NCI-H345 treated with DMSO at 0.1 percent for 48 hours (cell line): ENCODE results near the gene RPS16.
"Not testable (repeated sequence)": the region's sequence is repeated elsewhere in the genome, so short reads cannot be mapped to it uniquely, and the experiment has no call there.

Source experiments
- DNase-seq: peaks from one replicate; lab custom pipeline; 2025; ENCODE audit not compliant: unreplicated experiment; lab: John Stamatoyannopoulos, UW

The RPS16 gene

DNA sequence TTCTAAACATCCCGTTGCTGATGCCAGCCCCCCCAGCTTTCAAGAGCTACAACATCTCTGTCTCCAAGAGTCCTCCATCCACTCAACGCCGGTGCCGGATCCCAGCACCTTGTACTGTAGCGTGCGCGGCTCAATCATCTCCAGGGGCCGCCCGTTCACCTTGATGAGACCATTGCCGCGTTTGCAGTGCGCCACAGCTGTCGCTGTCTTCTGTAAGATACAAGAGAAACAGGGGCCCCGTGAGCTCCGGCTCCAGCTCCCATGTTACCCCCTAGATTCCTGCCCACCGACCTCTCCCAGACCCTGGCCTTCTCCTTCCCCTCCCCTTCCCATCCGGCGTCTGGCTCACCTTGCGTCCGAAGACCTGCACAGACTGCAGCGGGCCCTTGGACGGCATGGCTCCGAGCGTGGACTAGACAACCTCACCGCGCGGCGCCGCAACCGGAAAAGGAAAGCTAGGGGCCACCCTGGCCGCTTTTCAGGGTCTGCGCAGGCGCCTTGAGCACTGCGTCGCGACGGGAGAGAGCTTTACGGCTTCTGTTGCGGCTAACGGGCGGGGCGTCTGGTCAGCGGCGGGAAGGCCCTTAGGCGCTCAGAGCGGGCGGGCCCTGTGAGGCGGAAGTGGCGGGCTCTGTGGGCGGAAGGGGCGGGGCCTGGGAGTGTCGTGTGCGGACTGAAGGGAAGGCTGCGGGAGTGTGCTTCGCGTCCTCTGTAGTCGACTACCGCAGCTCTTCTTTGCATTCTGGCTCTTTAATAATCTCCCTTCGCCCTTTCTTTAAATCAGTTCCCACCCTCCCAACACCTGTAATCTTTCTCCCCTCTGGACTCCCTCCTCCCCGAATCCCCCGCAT lies at the start of gene RPS16:
RPS16 (minus strand) TSS at position 451 of the 851 bp plus-strand sequence; CDS start at position 397, 54 bp downstream.
- peak; percentile 100 for DNase-seq

DNA sequence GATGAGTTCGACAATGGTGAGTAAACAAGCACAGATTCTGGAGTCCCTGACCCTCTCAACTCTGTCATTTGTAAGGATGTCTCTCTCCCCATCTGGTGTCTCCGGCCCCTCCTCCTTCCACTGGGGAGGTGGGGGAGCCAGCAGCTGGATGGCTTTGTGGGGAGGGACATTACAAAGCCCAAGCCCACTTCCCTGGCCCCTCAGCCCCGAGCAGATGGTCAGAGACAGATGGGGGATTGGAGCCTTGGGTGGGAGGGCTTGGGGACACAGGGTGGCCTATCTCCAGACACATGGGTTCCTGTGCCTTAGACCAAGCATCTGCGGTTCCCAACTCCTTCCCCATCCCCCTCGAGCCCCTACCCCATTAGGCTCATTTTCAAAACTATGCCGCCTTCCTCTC lies 47.4 kb upstream of the RPS16 start:
- DNase-seq = no peak

DNA sequence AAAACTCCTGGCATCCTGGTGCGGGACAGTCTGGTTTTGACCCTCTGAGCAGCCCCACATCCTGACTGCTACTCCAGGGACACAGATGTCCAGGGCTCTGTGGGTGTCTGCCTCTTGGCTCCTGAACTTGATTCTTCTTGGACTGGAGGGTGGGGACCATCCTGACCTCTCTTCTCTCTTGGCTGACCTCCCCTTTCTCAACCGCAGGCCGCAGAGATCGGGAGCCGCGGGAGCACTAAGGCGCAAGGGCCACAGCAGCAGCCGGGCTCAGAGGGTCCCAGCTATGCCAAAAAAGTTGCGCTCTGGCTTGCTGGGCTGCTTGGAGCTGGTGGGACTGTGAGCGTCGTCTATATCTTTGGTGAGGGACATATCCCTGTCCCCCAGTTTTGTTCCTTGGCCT lies 45.9 kb upstream of the RPS16 start:
- no peak for DNase-seq

DNA sequence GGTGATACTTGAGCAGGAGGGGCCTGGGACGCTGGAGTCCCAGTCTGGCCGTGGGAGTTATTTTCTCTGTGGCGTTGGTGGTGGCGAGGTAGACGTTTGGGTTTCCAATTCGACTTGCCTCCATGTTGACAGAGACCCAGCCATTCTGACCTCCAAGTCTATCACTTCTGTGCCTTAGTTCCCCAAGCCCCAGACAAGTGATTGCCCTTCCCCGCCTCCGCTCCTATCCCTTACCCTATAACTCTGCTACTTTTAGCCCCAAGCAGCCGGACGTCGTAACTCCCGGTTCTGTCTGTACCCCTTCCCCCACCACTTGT lies 45.4 kb upstream of the RPS16 start:
- DNase-seq = no peak

DNA sequence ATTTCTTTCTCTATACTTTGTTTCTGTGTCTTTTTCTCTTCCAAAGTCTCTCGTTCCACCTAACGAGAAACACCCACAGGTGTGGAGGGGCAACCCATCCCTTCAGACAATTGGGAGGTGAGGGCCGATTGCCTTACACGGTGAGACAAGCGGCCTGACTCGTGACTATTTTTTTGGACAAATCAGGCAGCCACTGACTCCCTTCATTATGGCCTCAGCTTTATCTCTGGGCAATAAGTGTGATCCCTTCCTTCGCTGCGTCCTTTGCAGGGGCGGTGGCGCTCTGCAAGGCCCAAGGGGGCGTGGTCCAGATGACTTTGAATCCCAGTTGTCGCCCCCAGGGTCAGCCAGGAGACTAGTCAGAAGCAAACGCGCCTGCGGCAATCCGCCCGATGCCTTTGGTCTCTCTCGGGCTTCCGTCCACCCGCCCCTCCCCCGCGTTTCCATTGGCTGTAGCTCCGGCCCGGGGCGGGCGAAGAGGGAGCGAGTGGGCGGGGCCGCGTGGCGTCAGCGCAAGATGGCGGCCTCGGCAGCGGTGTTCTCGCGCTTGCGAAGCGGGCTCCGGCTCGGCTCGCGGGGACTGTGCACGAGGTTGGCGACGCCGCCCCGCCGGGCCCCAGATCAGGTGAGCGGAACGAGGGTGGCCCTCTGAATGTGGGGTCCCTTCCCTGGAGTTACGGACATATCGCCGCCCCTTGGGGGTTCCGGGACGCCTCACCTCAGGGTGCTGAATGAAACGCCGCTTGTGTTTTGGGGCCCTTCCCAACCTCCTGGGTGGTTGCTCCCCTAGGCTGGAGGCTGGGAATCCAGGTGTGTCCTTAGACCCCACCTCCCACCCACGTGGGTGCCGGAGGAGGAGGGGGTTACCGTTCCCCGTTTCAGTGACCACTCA lies 44.8 kb upstream of the RPS16 start, which contains the start of gene TIMM50:
TIMM50 (plus strand) TSS at position 502 of the 892 bp plus-strand sequence; CDS start at position 518, 16 bp downstream.
- peak; percentile 99 for DNase-seq

DNA sequence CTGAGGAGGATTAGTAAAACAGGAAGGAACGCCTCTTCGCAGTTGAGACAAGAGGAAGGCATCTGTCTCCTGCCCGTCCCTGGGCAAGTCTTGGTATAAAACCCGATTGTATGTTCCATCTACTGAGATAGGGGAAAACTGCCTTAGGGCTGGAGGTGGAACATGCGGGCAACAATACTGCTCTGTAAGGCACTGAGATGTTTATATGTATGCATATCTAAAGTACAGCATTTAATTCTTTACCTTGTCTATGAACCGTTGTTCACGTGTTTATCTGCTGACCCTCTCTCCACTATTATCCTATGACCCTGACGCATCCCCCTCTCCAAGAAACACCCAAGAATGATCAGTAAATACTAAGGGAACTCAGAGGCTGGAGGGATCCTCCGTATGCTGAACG lies 44.2 kb upstream of the RPS16 start:
- no peak for DNase-seq

DNA sequence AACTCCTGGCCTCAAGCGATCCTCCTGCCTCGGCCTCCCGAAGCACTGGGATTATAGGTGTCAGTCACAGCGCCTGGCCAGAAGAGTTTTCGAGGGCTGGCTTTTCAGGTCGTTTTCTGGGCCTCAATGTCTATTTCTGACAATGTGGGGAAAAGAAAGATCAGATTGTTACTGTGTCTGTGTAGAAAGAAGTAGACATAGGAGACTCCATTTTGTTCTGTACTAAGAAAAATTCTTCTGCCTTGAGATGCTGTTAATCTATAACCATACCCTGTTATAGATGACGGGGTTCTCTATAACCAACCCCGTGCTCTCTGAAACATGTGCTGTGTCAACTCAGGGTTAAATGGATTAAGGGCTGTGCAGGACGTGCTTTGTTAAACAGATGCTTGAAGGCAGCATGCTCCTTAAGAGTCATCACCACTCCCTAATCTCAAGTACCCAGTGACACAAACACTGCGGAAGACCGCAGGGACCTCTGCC lies 43.6 kb upstream of the RPS16 start:
- not testable (repeated sequence) for DNase-seq

DNA sequence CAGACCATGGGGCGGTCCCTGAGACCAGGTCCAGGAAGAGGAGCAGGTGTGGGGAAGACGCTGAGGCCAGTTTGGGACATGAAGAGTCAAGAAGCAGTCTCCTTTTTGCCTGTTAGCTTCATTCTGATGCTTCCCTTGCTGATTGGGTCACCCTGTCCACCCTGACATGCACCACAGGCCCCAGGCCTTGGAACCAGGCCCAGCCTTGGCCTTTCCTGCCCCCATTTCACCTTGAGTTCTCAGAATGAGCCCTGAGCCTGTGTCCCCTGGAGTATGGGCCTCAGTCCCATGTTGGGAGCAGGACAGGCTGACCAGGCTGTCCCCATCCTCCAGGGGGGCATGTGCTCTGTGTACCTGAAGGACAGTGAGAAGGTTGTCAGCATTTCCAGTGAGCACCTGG lies 40.0 kb upstream of the RPS16 start:
- no peak for DNase-seq

DNA sequence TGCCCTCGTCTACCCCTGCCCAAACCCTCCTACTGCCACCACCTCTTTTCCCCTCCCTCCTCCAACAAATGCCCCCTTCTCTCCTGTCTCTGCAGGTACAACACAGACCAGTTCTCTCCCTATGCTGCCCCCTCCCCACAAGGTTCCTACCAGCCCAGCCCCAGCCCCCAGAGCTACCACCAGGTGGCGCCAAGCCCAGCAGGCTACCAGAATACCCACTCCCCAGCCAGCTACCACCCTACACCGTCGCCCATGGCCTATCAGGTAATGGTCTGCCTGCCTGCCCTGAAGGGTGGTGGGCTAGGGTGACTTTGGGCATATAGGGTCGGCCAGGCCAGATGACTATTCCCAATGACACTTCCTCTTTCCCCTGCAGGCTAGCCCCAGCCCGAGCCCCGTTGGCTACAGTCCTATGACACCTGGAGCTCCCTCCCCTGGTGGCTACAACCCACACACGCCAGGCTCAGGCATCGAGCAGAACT lies 38.4 kb upstream of the RPS16 start:
- peak; percentile 58 for DNase-seq

DNA sequence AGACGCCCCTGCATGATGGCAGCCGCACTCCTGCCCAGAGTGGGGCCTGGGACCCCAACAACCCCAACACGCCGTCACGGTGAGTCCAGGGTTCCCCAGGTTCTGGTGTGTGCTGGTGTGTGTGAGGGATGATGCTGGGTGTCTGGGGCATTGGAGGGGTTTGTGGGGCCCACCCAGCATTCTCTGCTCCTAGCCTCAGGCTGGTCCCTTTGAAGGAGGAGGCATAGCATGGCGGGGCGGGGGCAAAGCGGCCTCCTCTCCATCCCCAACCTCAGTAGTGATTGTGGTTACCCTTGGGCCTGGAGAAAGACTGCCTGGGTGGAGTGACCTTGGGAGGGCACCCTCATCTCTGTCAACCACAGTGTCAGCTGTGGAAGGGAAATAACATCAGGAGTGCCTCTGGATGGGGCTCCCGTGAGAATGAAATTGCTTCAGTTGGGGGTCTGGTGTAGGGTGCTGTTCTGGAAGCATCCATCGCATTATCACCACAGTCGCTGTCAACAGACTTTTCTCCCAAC lies 37.8 kb upstream of the RPS16 start:
- no peak for DNase-seq

DNA sequence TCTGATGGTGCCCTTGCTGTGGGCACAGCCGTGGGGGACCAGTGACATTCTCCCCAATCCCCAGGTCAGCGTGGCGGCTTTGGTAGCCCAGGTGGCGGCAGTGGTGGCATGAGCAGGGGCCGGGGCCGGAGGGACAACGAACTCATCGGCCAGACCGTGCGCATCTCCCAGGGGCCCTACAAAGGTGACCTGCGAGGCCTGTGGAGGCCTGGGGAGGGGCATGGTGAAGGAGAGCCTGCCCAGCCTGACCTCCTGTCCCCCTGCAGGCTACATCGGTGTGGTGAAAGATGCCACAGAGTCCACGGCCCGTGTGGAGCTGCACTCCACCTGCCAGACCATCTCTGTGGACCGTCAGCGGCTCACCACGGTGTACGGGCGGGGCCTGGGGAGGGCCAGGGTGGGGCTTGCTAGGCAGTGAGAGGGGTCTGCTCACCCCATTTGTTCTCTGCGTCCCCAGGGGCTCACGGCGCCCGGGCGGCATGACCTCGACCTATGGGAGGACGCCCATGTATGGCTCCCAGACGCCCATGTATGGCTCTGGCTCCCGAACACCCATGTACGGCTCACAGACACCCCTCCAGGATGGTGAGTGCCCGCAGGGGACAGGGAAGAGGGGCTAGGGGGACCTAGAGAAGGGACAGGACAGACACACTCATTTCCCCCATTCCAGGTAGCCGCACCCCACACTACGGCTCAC lies 37.1 kb upstream of the RPS16 start:
- no peak for DNase-seq

DNA sequence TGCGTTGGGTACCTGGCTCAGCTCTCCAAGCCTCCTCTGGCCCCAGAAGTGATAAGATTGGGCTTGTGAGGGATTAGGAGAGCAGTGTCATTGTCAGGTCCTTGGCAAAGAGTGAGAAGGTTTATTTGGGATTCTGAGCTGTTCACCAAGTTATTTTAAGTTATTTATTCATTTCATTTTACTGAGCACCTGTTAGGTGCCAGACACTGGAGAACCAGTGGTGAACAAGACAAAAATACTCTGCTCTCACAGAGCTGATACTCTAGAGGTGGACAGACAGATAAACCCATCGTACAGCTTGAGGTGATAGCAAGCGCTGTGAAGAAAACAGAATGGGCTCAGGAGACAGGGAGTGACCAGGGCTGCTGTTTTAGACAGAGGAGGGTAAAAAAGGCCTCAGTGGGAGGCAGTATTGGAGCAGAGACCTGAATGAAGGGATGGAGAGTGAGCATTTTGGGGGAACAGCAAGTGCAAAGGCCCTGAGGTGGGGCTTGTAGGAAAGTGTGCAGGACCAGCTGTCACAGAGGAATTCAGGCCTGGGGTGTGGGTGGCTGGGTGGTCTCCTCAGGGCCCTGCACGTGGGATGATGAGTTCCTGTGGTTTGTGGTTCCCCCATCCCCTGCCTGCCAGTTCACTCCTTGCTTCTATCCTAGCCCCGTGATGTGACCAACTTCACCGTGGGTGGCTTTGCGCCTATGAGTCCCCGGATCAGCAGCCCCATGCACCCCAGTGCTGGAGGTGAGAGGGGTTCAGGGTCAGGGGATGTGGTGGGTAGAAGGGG lies 36.2 kb upstream of the RPS16 start:
- no peak for DNase-seq

DNA sequence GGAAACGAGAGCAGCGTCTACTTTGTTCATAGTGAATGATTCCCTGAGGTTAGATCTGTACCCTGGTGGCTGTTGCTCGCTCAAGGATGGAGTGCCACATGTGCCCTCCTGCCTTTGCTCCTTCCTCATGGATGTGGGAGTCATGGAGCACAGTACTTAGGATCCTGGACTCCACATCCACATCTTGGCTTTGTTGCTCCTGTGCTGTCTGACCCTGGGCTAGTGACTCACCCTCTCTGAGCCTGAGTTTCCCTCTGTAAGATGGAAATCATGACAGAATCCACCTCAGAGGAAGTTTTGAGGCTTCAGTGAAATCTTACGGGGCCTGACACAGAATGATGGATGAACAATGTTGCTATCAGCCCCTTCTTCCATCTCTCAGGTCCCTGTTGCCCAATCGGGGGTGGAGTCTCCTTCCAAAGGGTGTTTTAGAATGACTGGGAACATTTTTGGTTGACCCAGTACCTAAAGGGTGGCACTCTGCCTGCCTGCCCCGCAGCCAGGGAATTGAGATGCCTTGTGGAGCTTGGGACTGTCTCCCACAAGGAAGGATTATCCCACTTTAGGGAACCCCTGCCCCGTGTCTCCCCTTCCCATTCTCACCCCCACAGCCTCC lies 35.1 kb upstream of the RPS16 start:
- no peak for DNase-seq

DNA sequence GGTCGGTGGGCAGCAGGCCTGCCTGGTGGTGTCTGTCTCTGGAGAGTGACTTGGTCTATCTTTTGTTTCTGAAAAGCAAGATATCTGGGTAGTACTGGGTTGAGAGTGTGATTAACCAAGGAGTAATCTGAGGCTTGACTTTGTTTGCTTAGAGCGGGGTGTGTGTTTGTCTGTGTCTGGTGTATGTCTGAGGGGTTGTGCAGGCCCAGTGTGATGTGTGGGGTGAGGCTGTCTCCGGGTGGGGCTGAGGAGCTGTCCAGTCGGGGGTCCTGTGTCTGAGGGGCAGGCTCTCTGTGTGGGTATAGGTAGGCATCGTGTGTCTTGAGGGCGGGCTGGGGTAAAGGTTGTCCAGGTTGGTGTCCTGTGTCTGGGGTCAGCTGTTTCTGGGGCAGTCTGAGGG lies 33.8 kb upstream of the RPS16 start:
- DNase-seq = no peak

DNA sequence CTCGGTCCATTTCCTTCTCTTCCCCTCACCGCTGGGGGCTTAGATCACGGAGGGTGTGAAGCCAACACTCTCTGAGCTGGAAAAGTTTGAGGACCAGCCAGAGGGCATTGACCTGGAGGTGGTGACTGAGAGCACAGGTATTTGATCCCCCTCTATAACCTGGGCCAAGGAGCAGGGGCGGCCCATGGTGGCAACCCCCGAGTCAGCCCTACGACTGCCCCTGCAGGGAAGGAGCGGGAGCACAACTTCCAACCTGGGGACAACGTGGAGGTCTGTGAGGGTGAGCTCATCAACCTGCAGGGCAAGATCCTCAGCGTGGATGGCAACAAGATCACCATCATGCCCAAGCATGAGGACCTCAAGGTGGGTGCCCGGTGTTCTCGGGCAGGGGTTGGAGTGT lies 33.3 kb upstream of the RPS16 start:
- no peak for DNase-seq

DNA sequence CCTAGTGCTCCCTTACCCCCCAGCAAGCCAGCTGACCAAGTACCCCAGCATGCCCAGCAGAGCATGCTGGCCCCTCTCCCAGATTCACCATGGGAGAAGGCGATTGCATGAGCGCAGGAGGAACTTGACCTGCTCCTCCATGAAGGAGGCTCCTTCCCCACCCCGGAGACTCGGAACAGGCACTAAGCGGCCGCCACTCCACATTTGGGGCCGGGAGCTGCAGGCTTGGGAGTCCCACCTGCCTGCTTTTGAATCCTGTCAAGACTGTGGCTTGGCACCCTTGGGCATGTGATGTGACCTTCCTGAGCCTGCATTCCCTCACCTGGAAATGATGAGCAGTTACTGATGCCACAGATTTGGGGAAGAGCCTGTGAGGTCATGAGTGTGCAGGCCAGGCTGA lies 32.2 kb upstream of the RPS16 start:
- no peak for DNase-seq

DNA sequence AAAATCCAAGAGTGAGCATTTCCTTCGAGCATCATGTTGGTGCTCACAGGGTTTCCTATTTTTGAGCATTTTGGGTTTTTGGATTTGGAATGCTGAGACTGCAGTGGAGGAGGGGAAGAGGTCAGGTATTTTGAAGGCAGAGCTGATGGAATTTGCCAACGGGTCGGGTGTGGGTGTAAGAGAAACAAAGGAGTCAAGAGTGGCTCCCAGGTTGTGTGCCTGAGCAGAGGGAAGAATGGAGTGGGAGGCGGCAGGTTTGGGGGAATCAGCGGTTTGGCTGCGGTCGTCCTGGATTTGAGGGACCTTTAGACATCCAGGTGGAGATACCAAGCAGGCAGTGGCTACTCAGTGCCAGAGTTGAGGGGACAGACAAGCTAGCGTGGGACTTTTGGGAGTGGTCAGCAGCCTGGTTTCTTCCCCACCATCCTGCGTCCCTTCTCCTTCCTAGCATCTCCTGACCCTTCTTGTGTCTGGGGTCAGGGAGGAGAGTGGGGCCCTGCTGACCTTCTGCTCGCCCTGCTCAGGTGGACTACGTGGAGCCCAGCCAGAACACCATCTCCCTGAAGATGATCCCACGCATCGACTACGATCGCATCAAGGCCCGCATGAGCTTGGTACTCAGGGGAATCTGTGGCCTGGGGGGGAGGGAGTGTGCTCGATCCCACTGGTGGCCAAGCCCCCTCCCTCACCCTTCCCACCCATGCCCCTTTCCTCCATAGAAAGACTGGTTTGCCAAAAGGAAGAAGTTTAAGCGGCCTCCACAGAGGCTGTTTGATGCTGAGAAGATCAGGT lies 30.4 kb upstream of the RPS16 start:
- DNase-seq = no peak

DNA sequence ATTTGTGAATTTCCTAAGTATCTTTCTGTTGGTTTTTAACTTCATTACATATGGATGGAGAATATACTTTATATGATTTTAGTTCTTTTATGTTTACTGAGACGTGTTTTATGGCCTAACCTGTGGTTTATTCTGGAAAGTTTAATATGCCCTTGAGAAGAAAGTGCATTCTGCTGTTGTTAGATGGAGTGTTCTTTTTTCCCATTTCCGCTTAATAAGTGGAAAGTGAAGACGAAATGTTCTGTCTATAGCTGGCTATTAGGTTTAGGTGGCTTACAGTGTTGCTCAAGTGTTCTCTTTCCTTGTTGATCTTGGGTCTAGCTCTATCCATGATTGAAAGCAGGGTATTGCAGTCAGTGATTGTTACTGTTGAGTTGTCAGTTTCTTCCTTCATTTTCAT lies 27.7 kb upstream of the RPS16 start:
- no peak for DNase-seq

DNA sequence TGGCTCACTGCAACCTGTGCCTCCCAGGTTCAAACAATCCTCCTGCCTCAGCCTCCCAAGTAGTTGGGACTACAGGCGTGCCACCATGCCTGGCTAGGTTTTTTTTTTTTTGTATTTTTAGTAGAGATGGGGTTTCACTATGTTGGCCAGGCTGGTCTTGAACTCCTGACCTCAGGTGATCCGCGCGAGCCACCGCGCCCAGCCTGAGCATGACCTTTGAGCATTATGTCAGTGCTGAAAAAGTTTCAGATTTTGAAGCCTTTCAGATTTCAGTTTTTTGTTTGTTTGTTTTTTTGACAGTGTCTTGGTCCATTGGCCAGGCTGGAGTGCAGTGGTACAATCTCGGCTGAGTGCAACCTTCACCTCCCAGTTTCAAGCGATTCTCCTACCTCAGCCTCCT lies 15.5 kb upstream of the RPS16 start:
- not testable (repeated sequence) for DNase-seq
